ENCODE results near the gene PERM1. TPM values are rescaled to one million over a fixed set of nuclear protein-coding genes. Genes with fewer than 3 reads are reported as not detected.

Gene PERM1
- total and polyA plus RNA-seq, 2 donors (not counting 1 experiment from before 2014, with no cell fraction given): not detected

DNA sequence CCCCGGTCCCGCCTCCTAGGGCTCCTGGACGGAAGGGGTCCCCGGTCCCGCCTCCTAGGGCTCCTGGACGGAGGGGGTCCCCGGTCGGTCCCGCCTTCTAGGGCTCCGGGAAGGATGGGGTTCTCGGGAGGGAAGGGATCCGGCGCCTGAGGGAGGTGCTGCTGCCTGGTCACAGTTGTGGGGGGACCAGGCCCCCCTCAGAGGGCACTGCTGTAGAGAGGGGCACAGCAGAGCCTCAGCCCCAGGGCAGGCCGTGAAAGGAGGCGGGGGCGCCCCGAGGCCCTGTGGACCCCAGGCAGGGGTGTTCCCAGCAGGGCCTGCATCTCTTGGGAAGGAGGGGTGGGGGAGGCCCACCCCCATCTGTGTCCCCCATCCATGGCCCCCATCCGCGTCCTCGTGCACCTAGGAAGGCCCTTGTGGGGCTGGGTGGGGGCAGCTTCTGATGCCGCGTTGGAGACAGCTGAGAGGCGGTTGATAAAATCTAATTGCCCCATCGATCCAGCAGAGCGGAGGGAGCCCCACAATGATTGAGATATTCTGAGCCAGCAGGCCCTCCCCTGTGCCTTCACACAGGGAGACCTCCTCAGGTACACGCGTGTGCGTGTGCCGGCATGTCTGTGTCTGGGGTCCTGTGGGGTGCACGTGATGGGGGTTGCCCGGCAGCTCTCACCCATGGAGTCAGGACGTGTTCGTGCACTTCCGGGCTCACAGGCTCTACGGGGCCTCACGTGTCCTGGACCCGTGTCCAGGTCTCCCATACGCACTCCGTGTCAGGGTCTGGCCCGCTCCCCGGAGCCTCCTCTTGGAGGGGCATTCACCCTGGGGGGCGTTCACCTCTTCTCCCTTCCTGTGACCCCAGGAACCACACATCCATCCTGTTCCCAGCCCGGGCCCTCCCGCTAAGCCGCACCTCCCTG lies 45.3 kb downstream of the PERM1 start:
- intact Hi-C loops (cut with micrococcal nuclease): no loop called here
- ChIA-PET POLR2A (no interaction called here), CTCF (no interaction called here)
- Histone ChIP-seq H3K27me3 (replicated peaks in 1 of 4; ENCODE audit: control extremely low read depth in 1 of 4, control insufficient read depth in 3 of 4, insufficient read depth in 4 of 4, low read length in 3 of 4) (peaks cover 0 to 74% (median 25%) of the 10 kb centered on the region in 4 experiments), H3K9me3 (ENCODE audit: control extremely low read depth in 1 of 3, control insufficient read depth in 2 of 3, insufficient read depth in 1 of 3, low read length in 2 of 3) (peaks cover 0 to 9% (median 0%) of the 10 kb centered on the region in 3 donors), H3K4me1 (ENCODE audit: control insufficient read depth in 2 of 2, insufficient read depth in 2 of 2, low read length in 2 of 2) (peaks cover 23 to 27% of the 10 kb centered on the region in 2 donors), H4K20me1 (ENCODE audit: control insufficient read depth, insufficient read depth, low read length, poor library complexity, severe bottlenecking) (peaks cover 7% of the 10 kb centered on the region), H3K36me3 (replicated peaks in 1 of 2; ENCODE audit: control extremely low read depth in 1 of 2, control insufficient read depth in 1 of 2, extremely low read depth in 1 of 2, insufficient read depth in 2 of 2, low read length in 1 of 2) (no peaks in the 10 kb centered on the region), H3K27ac (ENCODE audit: low read length in 2 of 2) (no peak overlapping the region), H3K4me2 (replicated peaks; ENCODE audit: low read depth, low read length, poor library complexity, severe bottlenecking) (no peak overlapping the region), H2AFZ (ENCODE audit: insufficient read depth, low read depth, low read length, poor library complexity, severe bottlenecking) (no peak overlapping the region), H3K4me3 (ENCODE audit: control extremely low read depth in 1 of 5, extremely low read depth in 1 of 5, insufficient read depth in 1 of 5, low read depth in 2 of 5, low read length in 4 of 5) (no peak overlapping the region), H3K9ac (ENCODE audit: low read length) (no peak overlapping the region), H3K79me2 (ENCODE audit: control insufficient read depth, insufficient read depth, low read length) (no peaks in the 10 kb centered on the region)
- ATAC-seq (ENCODE audit: low read depth): no peak
- H3K27ac Mint-ChIP-seq: no peak overlapping the region
- no peak for TF ChIP-seq EZH2 (IDR thresholded peaks at IDR 0.05; ENCODE audit: borderline replicate concordance, insufficient read depth, low read depth, low read length, poor library complexity, severe bottlenecking)
- TF ChIP-seq, protein P1, sequence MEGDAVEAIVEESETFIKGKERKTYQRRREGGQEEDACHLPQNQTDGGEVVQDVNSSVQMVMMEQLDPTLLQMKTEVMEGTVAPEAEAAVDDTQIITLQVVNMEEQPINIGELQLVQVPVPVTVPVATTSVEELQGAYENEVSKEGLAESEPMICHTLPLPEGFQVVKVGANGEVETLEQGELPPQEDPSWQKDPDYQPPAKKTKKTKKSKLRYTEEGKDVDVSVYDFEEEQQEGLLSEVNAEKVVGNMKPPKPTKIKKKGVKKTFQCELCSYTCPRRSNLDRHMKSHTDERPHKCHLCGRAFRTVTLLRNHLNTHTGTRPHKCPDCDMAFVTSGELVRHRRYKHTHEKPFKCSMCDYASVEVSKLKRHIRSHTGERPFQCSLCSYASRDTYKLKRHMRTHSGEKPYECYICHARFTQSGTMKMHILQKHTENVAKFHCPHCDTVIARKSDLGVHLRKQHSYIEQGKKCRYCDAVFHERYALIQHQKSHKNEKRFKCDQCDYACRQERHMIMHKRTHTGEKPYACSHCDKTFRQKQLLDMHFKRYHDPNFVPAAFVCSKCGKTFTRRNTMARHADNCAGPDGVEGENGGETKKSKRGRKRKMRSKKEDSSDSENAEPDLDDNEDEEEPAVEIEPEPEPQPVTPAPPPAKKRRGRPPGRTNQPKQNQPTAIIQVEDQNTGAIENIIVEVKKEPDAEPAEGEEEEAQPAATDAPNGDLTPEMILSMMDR (IDR thresholded peaks at IDR 0.05): no peak
- 91% methylated on average over 39 of the region's 45 CpGs for WGBS (ENCODE audit: insufficient coverage)
- H3K4me1 Mint-ChIP-seq: peaks cover 14% of the 10 kb centered on the region
- H3K4me3 Mint-ChIP-seq: no peak overlapping the region
- DNase-seq: no peak
- peaks cover 26% of the 10 kb centered on the region for H3K27me3 Mint-ChIP-seq
- H3K9me3 Mint-ChIP-seq (ENCODE audit: insufficient read depth): no peaks in the 10 kb centered on the region

- intact Hi-C loops (cut with micrococcal nuclease): no loop called here
Measured at GRCh38 chr1:935751-936231, 46.1 kb downstream of the PERM1 start.

More at GRCh38 chr1:935751-936231, 46.1 kb downstream of the PERM1 start:
- Histone ChIP-seq H3K4me1 (ENCODE audit: control insufficient read depth in 2 of 2, insufficient read depth in 2 of 2, low read length in 2 of 2) (peaks cover 15 to 19% of the 10 kb centered on the region in 2 donors), H3K27me3 (replicated peaks in 1 of 4; ENCODE audit: control extremely low read depth in 1 of 4, control insufficient read depth in 3 of 4, insufficient read depth in 4 of 4, low read length in 3 of 4) (peaks cover 0 to 69% (median 20%) of the 10 kb centered on the region in 4 experiments), H3K36me3 (replicated peaks in 1 of 2; ENCODE audit: control extremely low read depth in 1 of 2, control insufficient read depth in 1 of 2, extremely low read depth in 1 of 2, insufficient read depth in 2 of 2, low read length in 1 of 2) (no peaks in the 10 kb centered on the region), H3K4me3 (ENCODE audit: control extremely low read depth in 1 of 5, extremely low read depth in 1 of 5, insufficient read depth in 1 of 5, low read depth in 2 of 5, low read length in 4 of 5) (no peak overlapping the region), H2AFZ (ENCODE audit: insufficient read depth, low read depth, low read length, poor library complexity, severe bottlenecking) (no peak overlapping the region), H3K9me3 (ENCODE audit: control extremely low read depth in 1 of 3, control insufficient read depth in 2 of 3, insufficient read depth in 1 of 3, low read length in 2 of 3) (peaks cover 0 to 9% (median 0%) of the 10 kb centered on the region in 3 donors), H4K20me1 (ENCODE audit: control insufficient read depth, insufficient read depth, low read length, poor library complexity, severe bottlenecking) (peaks cover 5% of the 10 kb centered on the region), H3K9ac (ENCODE audit: low read length) (no peak overlapping the region), H3K27ac (ENCODE audit: low read length in 2 of 2) (no peak overlapping the region), H3K4me2 (replicated peaks; ENCODE audit: low read depth, low read length, poor library complexity, severe bottlenecking) (no peak overlapping the region), H3K79me2 (ENCODE audit: control insufficient read depth, insufficient read depth, low read length) (no peaks in the 10 kb centered on the region)
- no peak for ATAC-seq (ENCODE audit: low read depth)
- DNase-seq: no peak
- Mint-ChIP-seq H3K27ac (no peak overlapping the region), H3K4me1 (peaks cover 8% of the 10 kb centered on the region), H3K9me3 (ENCODE audit: insufficient read depth) (no peaks in the 10 kb centered on the region), H3K27me3 (peaks cover 26% of the 10 kb centered on the region), H3K4me3 (no peak overlapping the region)
- no peak for TF ChIP-seq EZH2 (IDR thresholded peaks at IDR 0.05; ENCODE audit: borderline replicate concordance, insufficient read depth, low read depth, low read length, poor library complexity, severe bottlenecking)
- TF ChIP-seq, protein P1 (IDR thresholded peaks at IDR 0.05): no peak
- POLR2A ChIA-PET: no interaction called here
- CTCF ChIA-PET: no interaction called here
- 48% methylated on average over 25 of the region's 30 CpGs for WGBS (ENCODE audit: insufficient coverage)
